ENCODE results near the gene TAX1BP3.

- TF ChIP-seq SP1 (IDR thresholded peaks at IDR 0.05; ENCODE audit: low read depth) (no peak), TCF7L2 (IDR thresholded peaks at IDR 0.05; ENCODE audit: borderline replicate concordance, extremely low read depth, insufficient read depth, insufficient read length) (no peak), YY1 (IDR thresholded peaks at IDR 0.05; ENCODE audit: extremely low read depth, insufficient replicate concordance, low read depth, low read length) (no peak), CTCF (IDR thresholded peaks at IDR 0.05 in 2 of 3, conservative IDR thresholded peaks at IDR 0.05 in 1 of 3; ENCODE audit: borderline replicate concordance in 1 of 3, insufficient read depth in 1 of 3, low read depth in 2 of 3, low read length in 2 of 3) (no peak), EZH2 (IDR thresholded peaks at IDR 0.05) (no peak), POLR2AphosphoS5 (IDR thresholded peaks at IDR 0.05; ENCODE audit: low read depth, low read length) (no peak), RAD21 (IDR thresholded peaks at IDR 0.05; ENCODE audit: low read depth) (no peak), ZFX (IDR thresholded peaks at IDR 0.05) (no peak), ELF1 (IDR thresholded peaks at IDR 0.05; ENCODE audit: borderline replicate concordance, low read depth) (no peak), JUND (IDR thresholded peaks at IDR 0.05) (no peak), POLR2A (IDR thresholded peaks at IDR 0.05; ENCODE audit: borderline replicate concordance, extremely low read depth, insufficient read depth, insufficient read length) (no peak)
Measured at GRCh38 chr17:3715296-3715695, 46.9 kb upstream of the TAX1BP3 start.
